Heart right ventricle (tissue), 16 donors: ENCODE measurements around the gene SRD5A1. TPM values are rescaled to one million over a fixed set of nuclear protein-coding genes. Genes with fewer than 3 reads are reported as not detected.

ENCODE experiments used
- ATAC-seq, 8 donors: fragments of 200-7000 bp; cut with Tn5 transposase; one replicate each; pipeline ENCODE4 v1.9.1; 2020; ENCODE audit warnings: mild to moderate bottlenecking in 8 of 8, moderate library complexity in 8 of 8, moderate number of reproducible peaks in 1 of 8
- DNase-seq, 2 donors: peaks; one replicate each; pipeline ENCODE4 v3.0.0-alpha.2; 2020
- H3K27ac ChIP-seq, 10 donors: fragments of 200-600 bp; sonication (generic) in 2 of 10; one replicate each; pipeline versions ENCODE4 v1.5.0 to v1.8.0; 2020 to 2022; ENCODE audit warnings: mild to moderate bottlenecking in 3 of 10
- H3K27me3 ChIP-seq, 7 donors: fragments of 200-600 bp; one replicate each; pipeline ENCODE4 v1.8.0; 2021 to 2022; ENCODE audit warnings: mild to moderate bottlenecking in 2 of 7
- H3K36me3 ChIP-seq, 9 donors: fragments of 200-600 bp; sonication (generic) in 1 of 9; one replicate each; pipeline versions ENCODE4 v1.5.0 to v1.8.0; 2020 to 2022; ENCODE audit warnings: mild to moderate bottlenecking in 2 of 9
- H3K4me1 ChIP-seq, 9 donors: fragments of 200-600 bp; sonication (generic) in 1 of 9; one replicate each; pipeline versions ENCODE4 v1.5.0 to v1.8.0; 2020 to 2022; ENCODE audit warnings: mild to moderate bottlenecking in 4 of 9
- H3K4me3 ChIP-seq, 10 donors: fragments of 200-600 bp; sonication (generic) in 2 of 10; one replicate each; pipeline versions ENCODE4 v1.5.0 to v1.8.0; 2020 to 2022; ENCODE audit warnings: mild to moderate bottlenecking in 7 of 10, moderate library complexity in 2 of 10
- H3K9me3 ChIP-seq, 11 donors: fragments of 200-600 bp in 10 of 11; sonication (generic) in 2 of 11; one replicate each; pipeline versions ENCODE4 v1.5.0 to v1.8.0; 2013 to 2022; ENCODE audit warnings: mild to moderate bottlenecking in 2 of 11, control low read depth in 1 of 11, moderate library complexity in 1 of 11
- CTCF ChIP-seq, 9 donors: fragments of 200-600 bp; sonication (generic) in 2 of 9; IDR thresholded peaks; one replicate each; pipeline versions ENCODE4 v1.5.0 to v1.8.0; 2021 to 2022; ENCODE audit warnings: antibody characterized with exemption in 9 of 9, mild to moderate bottlenecking in 5 of 9, moderate library complexity in 1 of 9
- WGBS, 2 donors: extraction: QIAGEN DNeasy Blood & Tissue Kit; methylation state at CpG; one replicate each; pipeline ENCODE4 v1.1.7; 2013; ENCODE audit warnings: inconsistent platforms in 1 of 2; 5-methylcytosine and 5-hydroxymethylcytosine counted together
- intact Hi-C, 10 donors: fragments of 100-400 bp; cut with DNase I; formaldehyde crosslinking; loops; one replicate each; pipeline versions ENCODE4 v1.11.1 to v1.14.2; 2022
- polyA plus RNA-seq, 2 donors: library from polyadenylated mRNA; stranded (reverse); fragments of 200-250 nt; gene quantifications; one replicate each; pipeline ENCODE4 v1.2.3, GENCODE V29; 2013
- total RNA-seq, 10 donors: library from RNA; stranded (reverse); fragmentation: NEBNext Ultra II Directional in 3 of 10; extraction: Animal tissue kit (Norgen Biotek cat#: 25700) in 3 of 10; gene quantifications; one replicate each; pipeline versions ENCODE4 v1.2.1 to v1.2.4, GENCODE V29; 2021 to 2023
- donor health status: Arrhythmogenic right ventricular cardiomyopathy.
- donor health status: ischemic (EF 13 %, LVEDD 7.1; RV severe dilation, severe dysfunction).
- donor health status: healthy with polysubstance abuse.
- donor health status: DM: no; HTN: yes; CAD: no.
- donor health status: DM: no; HTN: no; CAD: no.
- donor health status: ischemic (EF 25% LVEDD 6.9; RV normal size, moderate dysfunction).
- donor health status: ischemic (EF 25% LVEDD 5.7; RV mildly dilated, moderate dysfunction).
- donor health status: healthy.
- donor health status: DM: yes; HTN: yes; CAD: no.
- donor health status: Ischemic cardiomyopathy.
- donor health status: ischemic (EF 35%, LVEDD 5.7; RV mildly dilated, moderate dysfunction).
- donor health status: nonischemic (EF 11% LVEDD 7.7; RV severe dilation, severe dysfunction).
- donor health status: DM: yes; HTN: yes; CAD: no.
- donor health status: PGD.
- donor health status: ischemic (EF 29% LVEDD 5.4; RV normal size, mild dysfunction).
- donor health status: nonischemic (EF 23%, LVEDD 6.1; RV moderate dilation, normal function).

The SRD5A1 gene
- total and polyA plus RNA-seq, 12 donors, result 1.0 to 5.5 (median 3.1) TPM

- DNase-seq, result no peak
- Histone ChIP-seq H3K4me1 (peaks cover 0 to 4% (median 0%) of the 10 kb centered on the region in 9 donors), H3K4me3 (no peak overlapping the region), H3K27me3 (no peaks in the 10 kb centered on the region), H3K27ac (no peak overlapping the region), H3K9me3 (peaks cover 0 to 10% (median 0%) of the 10 kb centered on the region in 11 donors), H3K36me3 (peaks cover 0 to 29% (median 0%) of the 10 kb centered on the region in 9 donors)
- ATAC-seq, result no peak
- intact Hi-C loops, result no loop called here
- WGBS, 2 donors, result 93 to 98% methylated on average over 9 of the region's 9 CpGs
- no peak for TF ChIP-seq CTCF (IDR thresholded peaks at IDR 0.05)
Observed at GRCh38 chr5:6649681-6650080, 16.4 kb downstream of the SRD5A1 start.

DNA sequence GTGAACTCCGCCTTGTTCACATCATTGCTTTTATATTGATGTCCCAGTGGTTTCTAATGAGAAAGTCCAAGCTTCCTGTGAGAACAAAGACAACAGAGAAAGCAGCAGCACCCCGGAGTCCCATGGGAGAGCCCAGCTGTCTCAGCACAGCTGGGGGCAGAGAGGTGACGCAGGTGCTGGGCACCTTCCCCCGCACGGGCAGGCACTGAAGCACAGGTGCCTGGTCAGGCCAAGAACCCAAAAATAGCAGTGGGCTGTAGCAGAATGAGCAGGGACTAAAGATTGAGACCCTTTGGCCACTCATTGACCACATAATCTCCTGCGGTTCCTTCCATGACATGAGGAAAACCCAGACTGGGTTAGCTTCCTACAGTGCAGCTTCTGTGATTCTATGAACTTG is 18.8 kb downstream of the SRD5A1 start:
- H3K27ac ChIP-seq, result no peak overlapping the region
- no peak for DNase-seq
- WGBS, 2 donors, result 78 to 87% methylated on average over 6 of the region's 6 CpGs
- no peak for ATAC-seq
- H3K4me1 ChIP-seq, result no peaks in the 10 kb centered on the region
- no peak overlapping the region for H3K4me3 ChIP-seq
- TF ChIP-seq CTCF (IDR thresholded peaks at IDR 0.05), result no peak
- peaks cover 0 to 26% (median 12%) of the 10 kb centered on the region in 11 donors for H3K9me3 ChIP-seq
- peaks cover 0 to 45% (median 16%) of the 10 kb centered on the region in 9 donors for H3K36me3 ChIP-seq
- no peaks in the 10 kb centered on the region for H3K27me3 ChIP-seq
- intact Hi-C loops, result no loop called here

DNA sequence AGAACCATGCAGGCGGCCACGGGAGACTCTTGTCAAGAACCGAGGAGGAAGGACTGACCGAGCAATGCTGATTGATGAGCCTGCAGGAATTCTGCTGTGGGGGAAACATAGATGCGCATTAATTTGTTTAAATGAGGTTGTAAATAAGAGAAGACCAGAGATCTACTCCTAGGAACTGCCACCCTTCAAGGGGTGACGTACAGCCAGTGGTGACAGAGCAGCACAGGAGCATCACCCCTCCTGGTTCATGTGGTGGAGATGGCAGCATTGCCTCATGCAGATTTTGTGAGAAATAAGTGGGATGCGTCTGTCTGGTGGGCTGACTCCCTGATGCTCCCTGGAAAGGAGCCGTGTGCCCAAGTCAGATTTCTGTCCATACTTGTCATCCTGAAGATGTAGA is 22.2 kb downstream of the SRD5A1 start:
- H3K36me3 ChIP-seq, result peaks cover 0 to 75% (median 23%) of the 10 kb centered on the region in 9 donors
- H3K4me3 ChIP-seq, result no peak overlapping the region
- H3K27me3 ChIP-seq, result no peaks in the 10 kb centered on the region
- ATAC-seq, result no peak
- no peak for TF ChIP-seq CTCF (IDR thresholded peaks at IDR 0.05)
- H3K9me3 ChIP-seq, result peaks cover 0 to 23% (median 14%) of the 10 kb centered on the region in 11 donors
- WGBS, 2 donors, result 97% methylated on average over 8 of the region's 8 CpGs
- no peak overlapping the region for H3K27ac ChIP-seq
- intact Hi-C loops, result no loop called here
- H3K4me1 ChIP-seq, result no peaks in the 10 kb centered on the region
- no peak for DNase-seq

DNA sequence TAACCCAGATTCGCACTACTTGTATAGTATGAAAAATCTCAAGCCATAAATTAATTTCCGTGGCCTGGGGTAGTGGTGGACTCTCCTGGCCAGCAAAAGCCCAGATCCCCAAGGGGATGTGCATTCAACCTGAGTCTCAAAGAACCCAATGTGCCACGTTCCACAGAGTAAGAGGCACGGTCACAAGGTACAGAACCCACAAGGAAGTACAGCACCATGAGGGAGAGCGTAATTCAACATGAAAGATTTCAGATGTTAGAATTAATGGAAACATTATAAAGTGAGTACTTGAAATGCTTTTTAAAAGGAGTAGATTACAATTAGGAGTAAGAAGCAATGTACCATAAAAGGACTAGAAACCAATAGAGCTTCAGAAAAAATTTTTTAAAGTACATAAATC is 23.4 kb downstream of the SRD5A1 start:
- 97 to 98% methylated on average over 5 of the region's 5 CpGs for WGBS, 2 donors
- TF ChIP-seq CTCF (IDR thresholded peaks at IDR 0.05), result no peak
- Histone ChIP-seq H3K4me3 (no peak overlapping the region), H3K27me3 (no peaks in the 10 kb centered on the region), H3K27ac (no peak overlapping the region), H3K4me1 (no peaks in the 10 kb centered on the region), H3K9me3 (peaks cover 0 to 23% (median 14%) of the 10 kb centered on the region in 11 donors), H3K36me3 (peaks cover 0 to 76% (median 23%) of the 10 kb centered on the region in 9 donors)
- ATAC-seq (no peak), DNase-seq (no peak)
- intact Hi-C loops, result no loop called here
